ENCODE data around the gene PILRA. TPM values are rescaled to one million over a fixed set of nuclear protein-coding genes. Genes with fewer than 3 reads are reported as not detected.
A peak's percentile ranks its signal among the peaks of the same experiment; 100 is the strongest.
"Not testable (repeated sequence)": the region's sequence is repeated elsewhere in the genome, so short reads cannot be mapped to it uniquely, and the experiment has no call there.

PILRA gene
- total RNA-seq, 1 donor from 2014 or later: 36.9 TPM

- DNase-seq; H3K9me3 ChIP-seq; H3K4me1 ChIP-seq; H3K27me3 ChIP-seq; intact Hi-C loops (cut with DNase I); H3K4me3 ChIP-seq: not testable (repeated sequence)
- TF ChIP-seq CTCF (IDR thresholded peaks at IDR 0.05): peak; percentile 41
- ATAC-seq: peak; percentile 96
- peaks cover 63% of the 10 kb centered on the region for H3K36me3 ChIP-seq
- peak overlapping the region; percentile 60 for H3K27ac ChIP-seq
Observed at GRCh38 chr7:100344560-100345287, 28.6 kb upstream of the PILRA start.

- peaks cover 66% of the 10 kb centered on the region for H3K36me3 ChIP-seq
- not testable (repeated sequence) for H3K27ac ChIP-seq
Observed at GRCh38 chr7:100345288-100345672, 28.0 kb upstream of the PILRA start.

GRCh38 chr7:100346921-100347320, 26.4 kb upstream of the PILRA start:
- Histone ChIP-seq H3K9me3 (no peaks in the 10 kb centered on the region), H3K4me3 (no peak overlapping the region), H3K4me1 (peaks cover 4% of the 10 kb centered on the region), H3K27me3 (no peaks in the 10 kb centered on the region), H3K36me3 (peaks cover 72% of the 10 kb centered on the region), H3K27ac (no peak overlapping the region)
- DNase-seq (no peak), ATAC-seq (no peak)
- no peak for TF ChIP-seq CTCF (IDR thresholded peaks at IDR 0.05)
- intact Hi-C loops (cut with DNase I): no loop called here

More at GRCh38 chr7:100345288-100345672, 28.0 kb upstream of the PILRA start:
- TF ChIP-seq CTCF (IDR thresholded peaks at IDR 0.05): peak; percentile 59
- intact Hi-C loops (cut with DNase I); H3K4me1 ChIP-seq; H3K4me3 ChIP-seq; H3K27me3 ChIP-seq; H3K9me3 ChIP-seq: not testable (repeated sequence)
- peak; percentile 42 for ATAC-seq
- DNase-seq: peak; percentile 87

- Histone ChIP-seq H3K27me3 (no peaks in the 10 kb centered on the region), H3K4me3 (no peak overlapping the region), H3K9me3 (no peaks in the 10 kb centered on the region), H3K27ac (no peak overlapping the region), H3K36me3 (peaks cover 81% of the 10 kb centered on the region), H3K4me1 (peaks cover 4% of the 10 kb centered on the region)
- ATAC-seq (no peak), DNase-seq (no peak)
- TF ChIP-seq CTCF (IDR thresholded peaks at IDR 0.05): no peak
- intact Hi-C loops (cut with DNase I): no loop called here
Observed at GRCh38 chr7:100348805-100349204, 24.5 kb upstream of the PILRA start.

- no peak for DNase-seq
- intact Hi-C loops (cut with DNase I): no loop called here
Observed at GRCh38 chr7:100349757-100350156, 23.5 kb upstream of the PILRA start.

More at GRCh38 chr7:100349757-100350156, 23.5 kb upstream of the PILRA start:
- no peak overlapping the region for H3K4me3 ChIP-seq
- H3K4me1 ChIP-seq: peaks cover under 1% of the 10 kb centered on the region
- no peak overlapping the region for H3K27ac ChIP-seq
- ATAC-seq: no peak
- no peaks in the 10 kb centered on the region for H3K27me3 ChIP-seq
- no peaks in the 10 kb centered on the region for H3K9me3 ChIP-seq
- H3K36me3 ChIP-seq: peaks cover 84% of the 10 kb centered on the region
- TF ChIP-seq CTCF (IDR thresholded peaks at IDR 0.05): no peak
